Neural cell (in vitro differentiated cells): ENCODE measurements around the gene DDX1. TPM values are rescaled to one million over a fixed set of nuclear protein-coding genes. Genes with fewer than 3 reads are reported as not detected.

Experiments used
- H2AFZ ChIP-seq: fragments of 200-600, 300-800 bp; sonication (generic), shearing (Covaris generic); 2 replicates; pipeline ENCODE4 v1.6.0; 2014; ENCODE audit warnings: low read depth, mild to moderate bottlenecking, antibody characterized with exemption, low read length, moderate library complexity
- H3F3A ChIP-seq: fragments of 200-600 bp; shearing (Covaris generic); 2 replicates; pipeline ENCODE4 v1.6.1; 2016; ENCODE audit warnings: mild to moderate bottlenecking, moderate library complexity, mixed read lengths, antibody characterized with exemption, low read length; ENCODE audit not compliant: insufficient read depth, poor library complexity, severe bottlenecking
- H3K27ac ChIP-seq: fragments of 200-600, 300-800 bp; sonication (generic), shearing (Covaris generic); 2 replicates; pipeline ENCODE4 v1.5.1; 2014; ENCODE audit warnings: mild to moderate bottlenecking, low read length, moderate library complexity
- H3K27me3 ChIP-seq: fragments of 300-800, 200-600 bp; sonication (generic), shearing (Covaris generic); 2 replicates; pipeline ENCODE4 v1.6.0; 2014; ENCODE audit warnings: mild to moderate bottlenecking, low read depth, low read length, moderate library complexity; ENCODE audit not compliant: insufficient read depth
- H3K36me3 ChIP-seq: fragments of 300-800, 200-600 bp; sonication (generic), shearing (Covaris generic); 2 replicates; pipeline ENCODE4 v1.5.1; 2014; ENCODE audit warnings: mild to moderate bottlenecking, antibody characterized with exemption, low read length, moderate library complexity; ENCODE audit not compliant: insufficient read depth
- H3K4me2 ChIP-seq: fragments of 300-800, 200-600 bp; sonication (generic), shearing (Covaris generic); 2 replicates; pipeline ENCODE4 v1.6.0; 2014; ENCODE audit warnings: mild to moderate bottlenecking, low read length
- H3K4me3 ChIP-seq: fragments of 300-800, 200-600 bp; sonication (generic), shearing (Covaris generic); 2 replicates; pipeline ENCODE4 v1.5.1; 2014; ENCODE audit warnings: mild to moderate bottlenecking, low read length, moderate library complexity
- H3K79me2 ChIP-seq: fragments of 200-600 bp; shearing (Covaris generic); replicated peaks from 2 replicates; pipeline ENCODE4 v1.6.0; 2014; ENCODE audit warnings: mild to moderate bottlenecking, low read length, moderate library complexity; ENCODE audit not compliant: insufficient read depth
- H3K9ac ChIP-seq: fragments of 300-800, 200-600 bp; sonication (generic), shearing (Covaris generic); 2 replicates; pipeline ENCODE4 v1.6.1; 2016; ENCODE audit warnings: mild to moderate bottlenecking, low read length, mixed read lengths
- H3K9me2 ChIP-seq: fragments of 200-600 bp; shearing (Covaris generic); 2 replicates; pipeline ENCODE4 v1.6.1; 2016; ENCODE audit warnings: mild to moderate bottlenecking, low read length, mixed read lengths; ENCODE audit not compliant: insufficient read depth
- H3K9me3 ChIP-seq: fragments of 200-600, 300-800 bp; sonication (generic), shearing (Covaris generic); 2 replicates; pipeline ENCODE4 v1.6.1; 2016; ENCODE audit warnings: mild to moderate bottlenecking, mixed run types, low read length, moderate library complexity, mixed read lengths
- H4K20me1 ChIP-seq: fragments of 200-600 bp; shearing (Covaris generic); 2 replicates; pipeline ENCODE4 v1.6.1; 2016; ENCODE audit warnings: mild to moderate bottlenecking, mixed run types; ENCODE audit not compliant: insufficient read depth
- EP300 ChIP-seq: fragments of 450-650 bp; conservative IDR thresholded peaks from 2 replicates; pipeline ENCODE4 v1.6.1; 2014; ENCODE audit warnings: antibody characterized with exemption, mild to moderate bottlenecking, moderate library complexity; ENCODE audit not compliant: poor library complexity, severe bottlenecking
- EZH2 ChIP-seq: fragments of 200-600, 300-800 bp; shearing (Covaris generic), sonication (generic); IDR thresholded peaks from 2 replicates; pipeline ENCODE4 v1.6.1; 2014; ENCODE audit warnings: antibody characterized with exemption, low read length, borderline replicate concordance, mild to moderate bottlenecking; ENCODE audit not compliant: insufficient read depth, poor library complexity, severe bottlenecking
- MXI1 ChIP-seq: fragments of 450-650 bp; conservative IDR thresholded peaks from 2 replicates; pipeline ENCODE4 v1.6.1; 2014; ENCODE audit warnings: antibody characterized with exemption, mild to moderate bottlenecking; ENCODE audit not compliant: poor library complexity, severe bottlenecking
- POLR2AphosphoS5 ChIP-seq: IDR thresholded peaks from 2 replicates; pipeline ENCODE4 v1.6.1; 2012
- RAD21 ChIP-seq: fragments of 450-650 bp; conservative IDR thresholded peaks from 2 replicates; pipeline ENCODE4 v1.6.1; 2014; ENCODE audit warnings: antibody characterized with exemption, mild to moderate bottlenecking, moderate library complexity
- SMC3 ChIP-seq: fragments of 450-650 bp; conservative IDR thresholded peaks from 2 replicates; pipeline ENCODE4 v1.6.1; 2014; ENCODE audit warnings: antibody characterized with exemption, mild to moderate bottlenecking, moderate library complexity; ENCODE audit not compliant: poor library complexity
- TAF1 ChIP-seq: IDR thresholded peaks from 2 replicates; pipeline ENCODE4 v1.6.1; 2012; ENCODE audit warnings: low read depth
- polyA plus RNA-seq: library from polyadenylated mRNA; depleted of rRNA; stranded (reverse); fragments of >200 nt; gene quantifications from 2 replicates; pipeline ENCODE4 v1.2.3, GENCODE V29; 2014
- TF ChIP-seq, protein P1 (sequence below): fragments of 450-650 bp; IDR thresholded peaks from 2 replicates; pipeline ENCODE4 v1.5.1; 2014; ENCODE audit warnings: antibody characterized with exemption, mild to moderate bottlenecking, moderate library complexity; ENCODE audit not compliant: poor library complexity, severe bottlenecking
- TF ChIP-seq, protein P2 (sequence below): IDR thresholded peaks from 2 replicates; pipeline ENCODE4 v1.6.1; 2012; ENCODE audit warnings: borderline replicate concordance

The DDX1 gene
- polyA plus RNA-seq, 1 donor from 2014 or later = 159 TPM

DNA sequence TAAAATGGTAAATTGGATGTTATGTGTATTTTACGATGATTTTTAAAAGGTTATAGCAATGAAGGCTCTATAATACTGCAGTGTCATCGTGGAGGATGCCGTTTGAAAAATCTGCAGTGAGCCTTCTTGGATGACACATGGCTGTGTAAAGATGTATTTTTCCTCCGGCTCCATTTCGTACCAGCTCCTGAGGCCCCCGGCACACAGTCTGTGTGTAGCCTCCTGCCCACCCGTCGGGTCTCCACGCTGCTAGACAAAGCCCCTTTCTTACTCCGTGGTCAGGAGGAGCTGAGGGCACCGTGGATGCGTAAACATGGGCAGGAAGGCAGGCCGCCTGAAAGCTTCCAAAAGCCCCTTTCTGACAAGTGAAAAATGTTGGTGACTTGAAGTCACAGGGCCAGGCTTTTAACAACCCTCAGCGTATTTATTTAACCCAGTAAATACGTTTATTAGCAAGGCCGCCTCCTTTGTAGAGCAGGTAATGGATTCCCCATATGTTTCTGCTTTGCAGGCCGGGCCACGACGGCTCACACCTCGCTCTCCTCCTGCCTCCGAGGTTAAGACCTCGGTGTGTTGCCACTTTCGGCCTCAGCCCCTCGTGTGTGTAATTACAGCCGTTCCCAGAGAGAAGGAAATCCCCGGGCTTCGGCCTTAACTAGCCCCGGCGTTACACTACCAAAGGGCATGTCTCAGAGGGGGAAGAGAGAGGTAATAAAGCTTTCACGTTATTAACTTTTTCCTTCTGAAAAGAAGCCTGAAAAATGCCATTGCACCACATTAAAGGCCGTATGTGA, 72.8 kb downstream of the DDX1 start:
- Histone ChIP-seq H3K27me3 (no peaks in the 10 kb centered on the region), H3K79me2 (no peaks in the 10 kb centered on the region), H4K20me1 (no peaks in the 10 kb centered on the region), H3K9me3 (no peaks in the 10 kb centered on the region), H2AFZ (no peak overlapping the region), H3K9ac (no peak overlapping the region), H3K4me2 (no peak overlapping the region), H3F3A (no peaks in the 10 kb centered on the region), H3K36me3 (no peaks in the 10 kb centered on the region), H3K4me3 (no peak overlapping the region), H3K9me2 (no peaks in the 10 kb centered on the region), H3K27ac (no peak overlapping the region)
- TF ChIP-seq MXI1 (no peak), TAF1 (no peak), EP300 (no peak), SMC3 (no peak), POLR2AphosphoS5 (no peak), EZH2 (no peak), RAD21 (no peak)
- TF ChIP-seq, protein P1, sequence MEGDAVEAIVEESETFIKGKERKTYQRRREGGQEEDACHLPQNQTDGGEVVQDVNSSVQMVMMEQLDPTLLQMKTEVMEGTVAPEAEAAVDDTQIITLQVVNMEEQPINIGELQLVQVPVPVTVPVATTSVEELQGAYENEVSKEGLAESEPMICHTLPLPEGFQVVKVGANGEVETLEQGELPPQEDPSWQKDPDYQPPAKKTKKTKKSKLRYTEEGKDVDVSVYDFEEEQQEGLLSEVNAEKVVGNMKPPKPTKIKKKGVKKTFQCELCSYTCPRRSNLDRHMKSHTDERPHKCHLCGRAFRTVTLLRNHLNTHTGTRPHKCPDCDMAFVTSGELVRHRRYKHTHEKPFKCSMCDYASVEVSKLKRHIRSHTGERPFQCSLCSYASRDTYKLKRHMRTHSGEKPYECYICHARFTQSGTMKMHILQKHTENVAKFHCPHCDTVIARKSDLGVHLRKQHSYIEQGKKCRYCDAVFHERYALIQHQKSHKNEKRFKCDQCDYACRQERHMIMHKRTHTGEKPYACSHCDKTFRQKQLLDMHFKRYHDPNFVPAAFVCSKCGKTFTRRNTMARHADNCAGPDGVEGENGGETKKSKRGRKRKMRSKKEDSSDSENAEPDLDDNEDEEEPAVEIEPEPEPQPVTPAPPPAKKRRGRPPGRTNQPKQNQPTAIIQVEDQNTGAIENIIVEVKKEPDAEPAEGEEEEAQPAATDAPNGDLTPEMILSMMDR = no peak
- TF ChIP-seq, protein P2, sequence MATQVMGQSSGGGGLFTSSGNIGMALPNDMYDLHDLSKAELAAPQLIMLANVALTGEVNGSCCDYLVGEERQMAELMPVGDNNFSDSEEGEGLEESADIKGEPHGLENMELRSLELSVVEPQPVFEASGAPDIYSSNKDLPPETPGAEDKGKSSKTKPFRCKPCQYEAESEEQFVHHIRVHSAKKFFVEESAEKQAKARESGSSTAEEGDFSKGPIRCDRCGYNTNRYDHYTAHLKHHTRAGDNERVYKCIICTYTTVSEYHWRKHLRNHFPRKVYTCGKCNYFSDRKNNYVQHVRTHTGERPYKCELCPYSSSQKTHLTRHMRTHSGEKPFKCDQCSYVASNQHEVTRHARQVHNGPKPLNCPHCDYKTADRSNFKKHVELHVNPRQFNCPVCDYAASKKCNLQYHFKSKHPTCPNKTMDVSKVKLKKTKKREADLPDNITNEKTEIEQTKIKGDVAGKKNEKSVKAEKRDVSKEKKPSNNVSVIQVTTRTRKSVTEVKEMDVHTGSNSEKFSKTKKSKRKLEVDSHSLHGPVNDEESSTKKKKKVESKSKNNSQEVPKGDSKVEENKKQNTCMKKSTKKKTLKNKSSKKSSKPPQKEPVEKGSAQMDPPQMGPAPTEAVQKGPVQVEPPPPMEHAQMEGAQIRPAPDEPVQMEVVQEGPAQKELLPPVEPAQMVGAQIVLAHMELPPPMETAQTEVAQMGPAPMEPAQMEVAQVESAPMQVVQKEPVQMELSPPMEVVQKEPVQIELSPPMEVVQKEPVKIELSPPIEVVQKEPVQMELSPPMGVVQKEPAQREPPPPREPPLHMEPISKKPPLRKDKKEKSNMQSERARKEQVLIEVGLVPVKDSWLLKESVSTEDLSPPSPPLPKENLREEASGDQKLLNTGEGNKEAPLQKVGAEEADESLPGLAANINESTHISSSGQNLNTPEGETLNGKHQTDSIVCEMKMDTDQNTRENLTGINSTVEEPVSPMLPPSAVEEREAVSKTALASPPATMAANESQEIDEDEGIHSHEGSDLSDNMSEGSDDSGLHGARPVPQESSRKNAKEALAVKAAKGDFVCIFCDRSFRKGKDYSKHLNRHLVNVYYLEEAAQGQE = no peak

- Histone ChIP-seq H3K4me2 (no peak overlapping the region), H3K79me2 (no peaks in the 10 kb centered on the region), H4K20me1 (no peaks in the 10 kb centered on the region), H3K9me2 (no peaks in the 10 kb centered on the region), H3K36me3 (no peaks in the 10 kb centered on the region), H3K27ac (no peak overlapping the region), H2AFZ (no peak overlapping the region), H3K9ac (no peak overlapping the region), H3F3A (no peaks in the 10 kb centered on the region), H3K9me3 (no peaks in the 10 kb centered on the region), H3K27me3 (no peaks in the 10 kb centered on the region), H3K4me3 (no peak overlapping the region)
- TF ChIP-seq EP300 (no peak), POLR2AphosphoS5 (no peak), TAF1 (no peak), SMC3 (no peak), EZH2 (no peak), RAD21 (no peak), MXI1 (no peak)
- TF ChIP-seq, protein P1 = no peak
- TF ChIP-seq, protein P2 = no peak
Measured at GRCh38 chr2:15665067-15665942, 73.6 kb downstream of the DDX1 start.
